HG03066 (cell line): Measurements from ENCODE around the gene CDH13.

ENCODE experiments used
- ATAC-seq: cut with Tn5 transposase; IDR thresholded peaks from one replicate; pipeline ENCODE4 v1.9.1; 2021; ENCODE audit warnings: low read depth; ENCODE audit not compliant: unreplicated experiment

Gene CDH13

GRCh38 chr16:82649766-82650165 lies 23.0 kb downstream of the CDH13 start:
- ATAC-seq = no peak

GRCh38 chr16:82650804-82651203 lies 24.0 kb downstream of the CDH13 start:
- no peak for ATAC-seq

DNA sequence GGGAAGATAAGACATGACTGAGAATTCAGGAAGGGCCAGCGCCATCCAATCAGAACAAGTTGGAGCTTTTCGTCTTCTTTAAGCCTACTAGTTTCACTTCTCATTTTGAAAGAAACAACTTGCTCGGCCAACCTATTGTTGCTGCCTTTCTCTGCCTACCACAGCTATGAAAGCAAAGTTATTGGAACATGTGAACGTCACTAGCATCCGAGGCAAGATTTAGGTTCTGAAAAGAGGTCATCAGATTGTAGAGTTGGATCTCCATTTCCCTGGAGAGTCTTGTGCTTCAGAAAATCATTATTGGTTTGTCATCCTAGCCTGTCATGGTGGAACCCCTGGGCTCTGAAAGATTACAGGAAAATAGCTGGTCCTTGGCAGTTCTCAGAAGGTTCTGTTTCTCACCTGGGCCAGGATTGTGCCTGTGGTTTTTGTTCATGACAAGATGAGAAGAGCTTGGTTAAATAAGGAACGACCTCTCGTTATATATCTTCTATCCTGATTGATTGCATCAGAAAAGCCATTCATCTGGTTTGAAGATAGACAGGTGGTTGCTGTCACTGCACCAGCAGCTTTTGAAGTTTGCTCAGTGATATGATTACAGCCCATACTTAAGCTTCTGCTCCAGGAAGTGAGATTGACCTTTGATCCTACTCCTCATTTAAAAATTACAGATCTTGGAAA lies 25.3 kb downstream of the CDH13 start:
- peak; percentile 61 for ATAC-seq

DNA sequence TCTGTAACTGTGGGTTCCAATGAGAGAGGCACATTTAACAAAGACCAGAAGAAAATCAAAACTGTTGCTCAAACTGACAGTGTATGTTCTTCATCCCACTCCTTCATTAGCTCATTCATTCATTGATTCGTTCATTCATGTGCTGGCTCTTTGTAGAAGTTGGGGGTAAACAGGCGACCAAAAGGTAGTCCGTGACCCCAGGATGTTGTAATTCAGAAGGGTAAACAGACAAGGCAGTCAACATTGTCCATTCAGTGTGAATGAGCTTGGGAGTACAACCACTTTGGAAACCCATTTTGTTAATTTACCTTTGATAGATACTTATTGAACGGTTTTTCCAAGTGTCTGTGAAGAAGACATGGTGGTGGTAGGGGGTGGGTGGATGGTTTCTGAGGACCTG lies 26.1 kb downstream of the CDH13 start:
- no peak for ATAC-seq

- ATAC-seq = peak; percentile 60
Measured at GRCh38 chr16:82653550-82654511, 27.1 kb downstream of the CDH13 start.

DNA sequence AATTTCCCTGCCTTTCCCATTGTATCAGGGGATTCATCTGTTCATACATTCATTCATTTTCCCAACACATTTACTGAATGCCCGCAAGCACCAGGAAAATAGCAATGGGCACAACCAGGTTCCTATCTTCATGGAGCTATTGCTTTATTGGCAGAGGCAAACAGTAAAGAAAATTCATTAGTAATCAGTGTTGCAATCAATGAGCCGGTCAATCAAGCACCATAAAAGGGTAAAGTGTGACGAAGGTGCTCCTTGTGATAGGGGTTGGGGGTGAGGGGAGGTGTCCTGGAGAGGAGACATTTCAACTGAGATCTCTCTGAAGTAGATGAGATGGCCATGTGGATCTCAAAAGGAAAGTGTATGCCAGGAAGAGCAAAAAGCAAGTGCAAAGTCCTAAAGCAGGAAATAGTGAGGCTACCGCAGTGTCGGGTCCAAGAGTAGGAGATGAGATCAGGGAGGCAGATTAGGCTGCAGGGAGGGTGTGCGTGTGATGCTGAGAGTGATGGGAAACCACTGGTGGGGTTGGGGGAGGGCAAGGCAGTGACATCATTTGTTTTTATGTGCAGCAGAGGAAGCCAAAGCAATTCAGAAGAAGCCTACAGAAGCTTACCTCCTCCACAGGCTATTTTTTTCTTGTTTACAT lies 28.4 kb downstream of the CDH13 start:
- ATAC-seq = no peak

GRCh38 chr16:82655720-82656490 lies 29.1 kb downstream of the CDH13 start:
- ATAC-seq = no peak

GRCh38 chr16:82657239-82657638 lies 30.5 kb downstream of the CDH13 start:
- no peak for ATAC-seq

DNA sequence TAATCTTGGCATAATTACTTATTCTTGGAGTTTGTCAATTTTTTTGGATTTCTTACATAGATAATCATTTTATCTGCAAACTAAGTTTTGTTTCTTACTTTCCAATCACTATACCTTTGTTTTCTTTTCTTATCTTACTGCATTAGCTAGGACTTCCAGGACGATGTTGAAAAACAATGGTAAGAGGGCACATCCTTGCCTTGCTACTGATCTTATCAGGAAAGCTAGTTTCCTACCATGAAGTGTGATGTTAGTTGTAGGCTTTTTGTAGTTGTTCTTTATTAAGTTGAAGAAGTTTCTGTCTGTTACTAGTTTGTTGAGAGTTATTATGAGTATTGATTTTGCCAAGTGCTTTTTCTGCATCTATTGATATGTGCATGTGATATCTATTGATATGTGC lies 31.0 kb downstream of the CDH13 start:
- no peak for ATAC-seq

- ATAC-seq = no peak
Measured at GRCh38 chr16:82658796-82659195, 32.0 kb downstream of the CDH13 start.

DNA sequence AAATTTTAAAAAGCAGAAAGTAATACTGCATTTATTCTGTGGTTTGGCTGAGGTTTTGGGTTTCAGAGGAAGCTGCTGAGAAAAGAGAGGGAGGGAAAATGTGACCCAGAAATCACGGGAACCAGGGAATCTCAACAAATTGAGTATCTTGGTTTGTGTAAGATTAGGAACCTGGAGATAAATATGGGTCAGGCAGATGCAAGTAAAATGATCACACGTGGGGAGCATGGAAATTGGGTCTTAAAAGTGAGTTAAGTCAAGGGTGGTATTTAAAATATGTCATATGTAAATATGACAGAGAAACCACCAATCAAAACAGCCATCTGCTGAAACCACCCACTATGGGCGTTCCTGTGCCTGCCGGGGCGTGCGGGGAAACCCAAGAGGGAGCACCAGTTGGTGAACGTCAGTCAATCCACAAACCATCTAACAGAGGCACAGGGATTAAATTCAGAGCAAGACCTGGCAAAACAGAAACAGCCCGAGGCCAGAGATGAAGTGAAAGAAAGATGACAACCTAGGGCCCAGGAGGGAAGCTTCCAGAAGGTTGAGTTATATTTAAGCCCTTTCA lies 33.4 kb downstream of the CDH13 start:
- ATAC-seq = no peak

DNA sequence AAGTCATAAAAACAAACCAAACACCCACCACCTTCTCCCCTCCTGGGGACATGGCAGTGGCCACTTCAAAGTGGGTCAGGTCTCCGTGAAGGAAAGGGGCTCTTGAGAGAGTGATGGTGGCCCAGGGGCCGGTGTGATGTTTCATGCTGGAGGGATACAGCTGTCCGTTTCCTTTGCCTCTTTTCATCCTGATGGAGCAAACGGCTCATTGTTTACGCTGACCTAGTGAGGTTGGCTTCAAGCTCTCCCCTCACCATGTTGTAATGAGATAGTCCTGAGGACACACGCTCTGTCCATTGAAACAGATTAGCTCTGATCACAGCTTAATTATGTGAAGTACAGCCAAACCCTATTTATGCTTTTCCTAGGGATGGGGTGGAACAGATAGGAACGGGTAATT lies 34.2 kb downstream of the CDH13 start:
- no peak for ATAC-seq

DNA sequence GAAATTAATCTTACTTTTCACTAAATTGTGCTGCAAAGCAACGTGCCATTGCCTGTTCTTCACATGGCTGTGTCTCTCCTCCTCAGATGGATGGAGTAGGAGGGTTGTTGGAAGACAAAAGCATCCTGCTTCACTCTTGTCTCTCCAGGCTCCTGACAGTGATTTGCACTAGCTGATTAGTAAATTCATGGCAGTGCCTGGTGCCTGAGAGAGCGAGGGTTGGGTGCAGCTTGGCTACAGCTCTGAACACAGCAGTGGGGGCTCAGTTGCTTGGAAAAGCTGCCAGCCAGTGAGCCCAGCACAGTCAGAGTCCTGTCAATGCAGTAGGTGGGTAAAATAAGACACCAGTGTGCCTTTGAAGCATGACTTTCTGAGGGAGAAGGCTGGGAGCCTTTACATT lies 37.4 kb downstream of the CDH13 start:
- no peak for ATAC-seq

- ATAC-seq = no peak
Measured at GRCh38 chr16:82665025-82665424, 38.3 kb downstream of the CDH13 start.

DNA sequence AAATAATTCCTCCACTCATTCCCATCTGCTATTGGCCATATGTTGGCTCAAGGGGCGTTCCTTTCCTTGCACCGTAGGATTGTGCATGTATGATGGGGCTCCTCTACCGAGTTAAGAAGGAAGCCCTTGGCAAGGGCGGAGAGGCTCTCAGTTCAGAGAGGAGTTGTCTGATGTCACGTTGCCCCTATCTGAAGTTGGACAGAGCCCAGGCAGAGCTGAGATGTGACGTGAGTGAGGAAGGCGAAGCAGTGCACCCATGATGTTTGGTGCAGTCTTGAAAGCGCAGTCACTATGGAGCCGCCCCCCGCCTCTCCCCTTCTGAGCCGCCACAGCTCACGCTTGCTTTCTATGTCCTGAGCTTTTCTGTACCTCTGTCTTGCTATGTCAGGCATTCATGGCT lies 40.7 kb downstream of the CDH13 start:
- no peak for ATAC-seq

GRCh38 chr16:82668094-82668493 lies 41.3 kb downstream of the CDH13 start:
- no peak for ATAC-seq

- no peak for ATAC-seq
Measured at GRCh38 chr16:82671741-82672140, 45.0 kb downstream of the CDH13 start.

- ATAC-seq = no peak
Measured at GRCh38 chr16:82672676-82673075, 45.9 kb downstream of the CDH13 start.

- ATAC-seq = no peak
Measured at GRCh38 chr16:82675300-82675699, 48.5 kb downstream of the CDH13 start.

DNA sequence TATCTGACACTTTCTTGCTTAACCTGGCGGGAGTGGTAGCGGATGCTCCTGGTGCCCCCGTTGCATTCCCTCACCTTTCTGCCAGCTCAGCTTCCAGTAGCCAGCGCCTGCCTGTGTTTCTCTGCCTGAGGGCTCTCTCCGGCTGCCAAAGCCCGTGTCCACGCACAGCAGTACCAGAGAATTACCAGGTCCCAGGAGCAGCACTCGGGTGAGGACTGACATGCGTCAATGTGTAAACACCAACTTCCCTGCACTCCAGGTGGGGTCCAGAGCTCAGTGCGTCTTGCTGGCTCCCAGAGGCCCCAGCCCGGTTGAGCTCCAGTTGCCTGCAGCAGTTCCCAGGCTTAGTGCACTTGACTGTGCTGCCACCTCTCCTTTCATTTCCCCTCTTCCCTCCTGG lies 54.8 kb downstream of the CDH13 start:
- no peak for ATAC-seq
